KMS-11 (cell line): ENCODE results near the gene GPR141.

Source experiments
- H2AFZ ChIP-seq: fragments of 200-600 bp; sonication (generic); 2 replicates; pipeline ENCODE4 v1.6.1; 2016; ENCODE audit warnings: antibody characterized with exemption, mixed run types, low read depth
- H3K27ac ChIP-seq: fragments of 200-600 bp; sonication (generic); 2 replicates; pipeline ENCODE4 v1.6.1; 2016; ENCODE audit warnings: mild to moderate bottlenecking, mixed run types
- H3K27me3 ChIP-seq: fragments of 200-600 bp; sonication (generic); 2 replicates; pipeline ENCODE4 v1.6.1; 2017; ENCODE audit warnings: mild to moderate bottlenecking, low read depth, mixed run types, moderate library complexity; ENCODE audit not compliant: insufficient read depth
- H3K36me3 ChIP-seq: fragments of 200-600 bp; sonication (generic); 2 replicates; pipeline ENCODE4 v1.6.1; 2017; ENCODE audit warnings: mild to moderate bottlenecking, mixed run types; ENCODE audit not compliant: insufficient read depth
- H3K4me1 ChIP-seq: fragments of 200-600 bp; sonication (generic); 2 replicates; pipeline ENCODE4 v1.6.1; 2016; ENCODE audit warnings: mild to moderate bottlenecking, low read depth, mixed run types; ENCODE audit not compliant: poor library complexity, severe bottlenecking
- H3K4me2 ChIP-seq: fragments of 200-600 bp; sonication (generic); 2 replicates; pipeline ENCODE4 v1.7.0; 2016; ENCODE audit warnings: mild to moderate bottlenecking, mixed run types
- H3K4me3 ChIP-seq: fragments of 200-600 bp; sonication (generic); IDR thresholded peaks from 2 replicates; pipeline ENCODE4 v1.6.1; 2017; ENCODE audit warnings: low read depth, low read length, mixed read lengths; ENCODE audit not compliant: insufficient read depth
- H3K79me2 ChIP-seq: fragments of 200-600 bp; sonication (generic); 2 replicates; pipeline ENCODE4 v1.6.1; 2016; ENCODE audit warnings: low read depth, mixed run types; ENCODE audit not compliant: insufficient read depth
- H3K9ac ChIP-seq: fragments of 200-600 bp; sonication (generic); 2 replicates; pipeline ENCODE4 v1.6.1; 2016; ENCODE audit warnings: mild to moderate bottlenecking, mixed run types
- H4K20me1 ChIP-seq: fragments of 200-600 bp; sonication (generic); 2 replicates; pipeline ENCODE4 v1.6.1; 2016; ENCODE audit warnings: mild to moderate bottlenecking, mixed run types; ENCODE audit not compliant: insufficient read depth
- TF ChIP-seq, protein P1 (sequence below): fragments of 200-600 bp; sonication (generic); conservative IDR thresholded peaks from 2 replicates; pipeline ENCODE4 v1.6.1; 2017; ENCODE audit warnings: low read depth, mild to moderate bottlenecking, antibody characterized with exemption, low read length, moderate library complexity, mixed read lengths

GPR141 gene

DNA sequence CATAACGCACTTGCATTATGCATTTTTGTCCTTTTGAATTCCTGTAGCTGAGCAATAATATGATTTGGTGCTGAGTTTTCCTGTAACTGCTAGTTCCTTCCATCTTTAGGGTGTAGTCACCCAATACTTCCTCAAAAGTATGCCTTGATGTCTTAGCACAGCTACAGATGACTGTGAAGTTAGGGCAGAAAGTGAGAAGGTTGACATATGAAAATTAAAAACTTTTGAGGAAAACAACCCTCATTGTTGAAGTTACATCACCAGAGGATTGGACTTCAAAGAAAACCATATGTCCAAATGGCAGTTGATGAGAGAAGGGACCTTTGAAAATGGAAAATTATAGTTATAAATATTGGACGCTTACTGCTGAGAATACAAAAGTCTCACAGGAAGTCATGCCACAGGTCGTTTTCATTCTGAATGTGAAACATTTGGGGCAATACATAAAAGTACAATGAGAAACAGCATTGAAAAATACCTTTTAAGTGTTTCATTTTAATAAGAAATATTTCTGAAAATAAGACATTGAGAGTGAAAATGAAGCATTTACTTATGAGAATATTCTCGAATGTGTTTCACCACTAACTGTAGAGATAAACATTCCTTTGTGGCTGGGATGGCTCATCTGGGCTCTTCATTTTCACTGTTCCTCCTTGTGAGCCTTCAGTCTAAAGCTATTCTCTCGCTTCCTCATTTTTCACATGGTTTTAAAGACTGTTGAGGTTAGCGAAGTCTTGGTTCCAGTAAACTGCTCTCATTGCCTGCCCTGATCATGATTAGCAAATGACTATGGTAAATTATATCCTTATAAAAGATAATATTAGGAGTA is 103.4 kb downstream of the GPR141 start:
- H3K9ac ChIP-seq, result no peak overlapping the region
- H3K4me1 ChIP-seq, result no peaks in the 10 kb centered on the region
- H3K4me2 ChIP-seq, result no peak overlapping the region
- H3K27ac ChIP-seq, result no peak overlapping the region
- no peaks in the 10 kb centered on the region for H3K36me3 ChIP-seq
- no peak overlapping the region for H2AFZ ChIP-seq
- no peaks in the 10 kb centered on the region for H3K79me2 ChIP-seq
- no peaks in the 10 kb centered on the region for H3K27me3 ChIP-seq
- H3K4me3 ChIP-seq, result no peak overlapping the region
- no peaks in the 10 kb centered on the region for H4K20me1 ChIP-seq
- TF ChIP-seq, protein P1, sequence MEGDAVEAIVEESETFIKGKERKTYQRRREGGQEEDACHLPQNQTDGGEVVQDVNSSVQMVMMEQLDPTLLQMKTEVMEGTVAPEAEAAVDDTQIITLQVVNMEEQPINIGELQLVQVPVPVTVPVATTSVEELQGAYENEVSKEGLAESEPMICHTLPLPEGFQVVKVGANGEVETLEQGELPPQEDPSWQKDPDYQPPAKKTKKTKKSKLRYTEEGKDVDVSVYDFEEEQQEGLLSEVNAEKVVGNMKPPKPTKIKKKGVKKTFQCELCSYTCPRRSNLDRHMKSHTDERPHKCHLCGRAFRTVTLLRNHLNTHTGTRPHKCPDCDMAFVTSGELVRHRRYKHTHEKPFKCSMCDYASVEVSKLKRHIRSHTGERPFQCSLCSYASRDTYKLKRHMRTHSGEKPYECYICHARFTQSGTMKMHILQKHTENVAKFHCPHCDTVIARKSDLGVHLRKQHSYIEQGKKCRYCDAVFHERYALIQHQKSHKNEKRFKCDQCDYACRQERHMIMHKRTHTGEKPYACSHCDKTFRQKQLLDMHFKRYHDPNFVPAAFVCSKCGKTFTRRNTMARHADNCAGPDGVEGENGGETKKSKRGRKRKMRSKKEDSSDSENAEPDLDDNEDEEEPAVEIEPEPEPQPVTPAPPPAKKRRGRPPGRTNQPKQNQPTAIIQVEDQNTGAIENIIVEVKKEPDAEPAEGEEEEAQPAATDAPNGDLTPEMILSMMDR, result no peak
